Coronary artery (tissue), 2 donors: ENCODE results near the gene NGLY1.

Experiments
- DNase-seq: peaks from one replicate; pipeline ENCODE4 v3.0.0-alpha.2; 2017; ENCODE audit warnings: low spot score
- H3K27ac ChIP-seq, 2 donors: fragments of 200-600 bp; sonication (generic); one replicate each; pipeline ENCODE4 v1.5.1; 2016 to 2019
- H3K4me3 ChIP-seq: fragments of 200-600 bp; sonication (generic); 2 replicates; pipeline ENCODE4 v1.5.1; 2016; ENCODE audit warnings: mild to moderate bottlenecking, moderate library complexity
- CTCF ChIP-seq: fragments of 200-600 bp; sonication (generic); IDR thresholded peaks from one replicate; pipeline ENCODE4 v1.5.1; 2019; ENCODE audit warnings: antibody characterized with exemption

The NGLY1 gene

GRCh38 chr3:25768851-25769250 lies 14.4 kb downstream of the NGLY1 start:
- DNase-seq: no peak

GRCh38 chr3:25751725-25752124 lies 31.5 kb downstream of the NGLY1 start:
- Histone ChIP-seq H3K4me3 (no peak overlapping the region), H3K27ac (no peak overlapping the region)
- no peak for DNase-seq
- no peak for TF ChIP-seq CTCF

More at GRCh38 chr3:25768851-25769250, 14.4 kb downstream of the NGLY1 start:
- no peak for TF ChIP-seq CTCF
- Histone ChIP-seq H3K27ac (no peak overlapping the region), H3K4me3 (no peak overlapping the region)

GRCh38 chr3:25751048-25751447 lies 32.2 kb downstream of the NGLY1 start:
- Histone ChIP-seq H3K4me3 (no peak overlapping the region), H3K27ac (no peak overlapping the region)
- TF ChIP-seq CTCF: no peak
- no peak for DNase-seq

GRCh38 chr3:25749031-25749581 lies 34.1 kb downstream of the NGLY1 start:
- Histone ChIP-seq H3K4me3 (no peak overlapping the region), H3K27ac (no peak overlapping the region)
- no peak for DNase-seq
- no peak for TF ChIP-seq CTCF

- H3K4me3 ChIP-seq: no peak overlapping the region
- H3K27ac ChIP-seq: no peak overlapping the region
- no peak for DNase-seq
- TF ChIP-seq CTCF: no peak
Observed at GRCh38 chr3:25748189-25748588, 35.1 kb downstream of the NGLY1 start.

GRCh38 chr3:25747033-25747432 lies 36.2 kb downstream of the NGLY1 start:
- no peak for DNase-seq
- TF ChIP-seq CTCF: no peak
- Histone ChIP-seq H3K4me3 (no peak overlapping the region), H3K27ac (no peak overlapping the region)

- no peak for DNase-seq
- no peak for TF ChIP-seq CTCF
- Histone ChIP-seq H3K27ac (no peak overlapping the region), H3K4me3 (no peak overlapping the region)
Observed at GRCh38 chr3:25744470-25744869, 38.8 kb downstream of the NGLY1 start.
